Fibroblast of the aortic adventitia (primary cell): ENCODE results near the gene TBCK. TPM values are rescaled to one million over a fixed set of nuclear protein-coding genes. Genes with fewer than 3 reads are reported as not detected.
A peak's percentile ranks its signal among the peaks of the same experiment; 100 is the strongest.

Source experiments
- DNase-seq: peaks from one replicate; pipeline ENCODE4 v3.0.0-alpha.2; 2010; ENCODE audit warnings: low read depth
- H3K4me3 ChIP-seq: 2 replicates; pipeline ENCODE4 v1.5.1; 2011; ENCODE audit warnings: low read depth, mild to moderate bottlenecking, control low read depth, low read length, moderate library complexity
- CTCF ChIP-seq: IDR thresholded peaks from 2 replicates; pipeline ENCODE4 v1.5.1; 2011; ENCODE audit warnings: mild to moderate bottlenecking, low read length, control low read depth, inconsistent platforms; ENCODE audit not compliant: insufficient read depth
- total RNA-seq: library from RNA; depleted of rRNA; stranded (reverse); fragments of >200 nt; gene quantifications from 2 replicates; pipeline ENCODE4 v1.2.3, GENCODE V29; 2012; ENCODE audit warnings: low replicate concordance

The TBCK gene
- total RNA-seq, 1 donor = 59.7 TPM

DNA sequence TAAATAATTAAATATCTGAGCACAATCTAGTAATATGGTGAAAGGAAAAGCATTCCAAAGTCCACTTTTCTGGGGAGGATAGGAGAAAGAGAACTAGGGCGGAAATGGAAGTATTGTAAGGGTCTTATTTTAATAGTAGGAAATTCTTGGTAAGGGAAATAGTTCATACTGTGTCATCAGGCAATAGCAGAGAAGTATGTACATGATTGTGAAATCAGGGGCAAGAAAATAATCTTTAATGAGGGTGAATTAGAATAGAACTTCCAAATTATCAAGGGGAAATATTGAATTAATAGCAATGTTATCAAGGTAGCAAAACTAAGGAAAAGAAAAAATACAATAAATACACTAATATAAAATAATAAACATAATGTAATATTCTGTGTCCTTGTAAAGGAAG, 37.8 kb upstream of the TBCK start:
- no peak for TF ChIP-seq CTCF
- DNase-seq = no peak
- H3K4me3 ChIP-seq = no peak overlapping the region

- DNase-seq = no peak
- TF ChIP-seq CTCF = no peak
- H3K4me3 ChIP-seq = no peak overlapping the region
Measured at GRCh38 chr4:106351016-106351415, 35.0 kb upstream of the TBCK start.

GRCh38 chr4:106347167-106347566, 31.2 kb upstream of the TBCK start:
- no peak for DNase-seq
- H3K4me3 ChIP-seq = no peak overlapping the region
- no peak for TF ChIP-seq CTCF

- DNase-seq = peak; percentile 67
- H3K4me3 ChIP-seq = no peak overlapping the region
- TF ChIP-seq CTCF = no peak
Measured at GRCh38 chr4:106344647-106344970, 28.6 kb upstream of the TBCK start.

DNA sequence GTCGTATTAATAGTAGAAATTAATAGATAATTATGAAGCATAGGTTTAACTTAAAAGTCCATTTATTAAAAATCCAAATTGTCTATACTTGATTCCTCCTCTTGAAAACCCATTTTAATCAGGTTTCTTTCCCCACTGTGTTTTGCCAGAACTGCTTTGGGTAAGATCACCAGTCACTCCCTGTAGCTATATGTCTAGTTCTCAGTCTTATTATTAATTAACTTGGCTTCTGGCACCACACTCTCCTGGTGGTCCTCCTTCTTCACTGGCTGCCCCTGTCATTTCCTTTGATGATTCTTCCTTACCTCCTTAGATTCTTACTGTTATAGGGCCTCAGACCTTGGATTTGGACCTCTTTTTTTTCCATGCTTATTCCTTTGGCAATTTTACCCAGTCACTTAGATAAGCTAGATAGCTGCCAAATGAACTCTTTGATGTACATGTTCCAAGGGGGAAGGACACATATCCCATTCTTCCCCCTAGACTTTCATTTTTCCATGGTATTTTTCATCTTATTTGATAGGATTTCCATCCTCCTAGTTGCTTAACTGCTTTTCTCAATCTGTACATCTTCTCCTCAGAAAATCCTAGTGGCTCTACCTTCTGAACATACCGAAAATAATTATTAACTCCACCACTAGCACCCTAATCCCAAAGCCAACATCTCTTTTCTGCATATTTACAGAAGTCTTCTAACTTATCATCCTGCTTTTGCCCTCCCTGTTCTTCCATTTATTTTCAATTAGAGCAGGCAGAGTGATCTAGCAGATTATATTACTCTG, 28.0 kb upstream of the TBCK start:
- no peak for DNase-seq
- no peak for TF ChIP-seq CTCF
- H3K4me3 ChIP-seq = no peak overlapping the region

GRCh38 chr4:106340774-106341173, 24.8 kb upstream of the TBCK start:
- no peak overlapping the region for H3K4me3 ChIP-seq
- no peak for TF ChIP-seq CTCF
- no peak for DNase-seq

- TF ChIP-seq CTCF = no peak
- H3K4me3 ChIP-seq = no peak overlapping the region
- DNase-seq = no peak
Measured at GRCh38 chr4:106339431-106339830, 23.4 kb upstream of the TBCK start.
